ENCODE data around the gene ORC6.

ORC6 gene

DNA sequence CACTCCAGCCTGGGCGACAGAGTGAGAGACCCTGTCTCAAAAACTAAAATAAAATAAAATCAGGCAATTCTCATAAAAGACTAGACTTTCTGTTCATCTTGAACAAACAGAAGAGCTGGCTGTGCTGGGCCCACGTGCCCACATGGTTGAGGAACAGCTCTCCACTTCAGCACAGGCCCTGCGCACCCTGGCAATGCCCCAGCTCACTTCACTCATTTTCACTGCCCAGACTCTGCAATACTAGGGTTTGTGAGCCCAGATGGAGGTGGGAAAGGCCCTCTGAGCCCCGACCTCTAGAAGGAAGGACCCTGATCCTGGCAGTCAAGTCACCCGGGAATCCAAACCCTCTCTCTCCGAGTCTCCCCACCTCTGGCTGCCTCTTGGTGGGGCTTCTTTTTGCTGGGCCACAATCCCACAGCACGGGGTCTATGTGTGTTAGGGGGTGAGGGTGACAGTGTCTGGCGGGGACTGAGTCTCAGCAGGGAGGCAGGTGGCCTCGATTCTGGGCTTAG is 43.9 kb downstream of the ORC6 start:
- no peak for DNase-seq

DNA sequence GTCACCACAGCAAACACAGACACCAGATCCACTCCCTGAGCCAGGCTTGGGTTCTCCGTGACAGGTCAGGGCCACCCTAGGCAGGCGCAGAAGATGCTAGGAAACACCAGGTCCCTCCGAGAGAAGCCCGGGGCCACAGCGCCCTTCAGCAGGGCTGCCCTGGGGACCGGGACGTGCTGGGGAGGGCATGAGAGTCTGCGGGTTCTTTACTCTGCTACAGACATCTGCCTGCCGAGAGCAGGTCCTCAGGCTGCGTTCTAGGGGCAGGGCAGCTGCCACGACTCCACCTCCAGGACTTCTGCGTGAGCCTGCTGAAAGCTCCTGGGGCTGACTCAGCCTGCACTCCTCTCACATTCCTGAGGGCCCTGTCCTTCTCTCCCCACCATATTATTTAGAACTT is 47.2 kb downstream of the ORC6 start:
- DNase-seq = no peak

DNA sequence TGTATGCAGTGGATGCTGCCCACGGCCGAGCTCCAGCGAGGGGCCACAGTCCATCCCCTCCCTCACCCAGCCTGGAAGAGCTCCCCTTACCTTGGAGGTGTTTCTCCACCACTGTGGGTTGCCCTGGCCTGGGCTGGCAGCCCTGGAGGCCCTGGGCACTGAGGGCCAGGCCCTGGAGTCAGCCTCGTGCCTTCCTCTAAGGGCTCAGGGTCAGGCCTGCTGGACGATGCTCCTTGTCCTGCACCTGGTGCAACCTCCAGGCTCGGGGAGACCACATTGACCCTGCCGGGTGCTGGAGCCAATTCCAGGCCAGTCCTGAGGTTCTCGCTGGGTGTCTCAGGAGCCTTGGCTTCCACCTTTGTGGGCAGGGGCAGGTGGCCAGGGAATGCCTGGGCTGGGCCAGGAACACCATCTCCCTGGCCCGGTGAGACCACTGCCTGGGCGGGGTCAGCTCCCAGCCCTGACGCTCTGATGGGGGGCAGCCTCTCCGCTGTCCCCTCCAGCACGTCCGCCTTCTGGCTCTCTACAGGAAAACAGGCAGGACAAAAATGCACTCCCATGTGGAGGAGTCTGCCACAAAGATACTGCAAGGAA is 48.3 kb downstream of the ORC6 start:
- DNase-seq = no peak

DNA sequence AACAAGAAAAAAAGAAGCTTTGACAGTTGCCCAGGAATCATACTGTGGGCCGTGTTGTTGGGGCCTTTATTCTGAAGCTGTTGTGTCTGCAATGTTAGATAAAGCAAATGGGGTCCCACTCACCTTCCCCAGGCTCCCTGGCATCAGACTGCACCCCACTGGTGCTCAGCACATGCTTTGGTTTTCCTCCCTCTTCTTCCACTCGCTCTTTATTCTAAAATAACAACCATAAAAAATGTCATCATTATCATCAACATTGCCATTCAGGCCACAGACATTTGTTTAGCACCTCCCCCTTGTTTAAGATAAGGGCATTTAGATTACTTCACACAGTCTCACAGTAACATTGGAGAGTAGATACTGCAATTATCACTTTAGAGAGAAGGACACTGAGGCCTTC is 50.5 kb downstream of the ORC6 start:
- DNase-seq = no peak

DNA sequence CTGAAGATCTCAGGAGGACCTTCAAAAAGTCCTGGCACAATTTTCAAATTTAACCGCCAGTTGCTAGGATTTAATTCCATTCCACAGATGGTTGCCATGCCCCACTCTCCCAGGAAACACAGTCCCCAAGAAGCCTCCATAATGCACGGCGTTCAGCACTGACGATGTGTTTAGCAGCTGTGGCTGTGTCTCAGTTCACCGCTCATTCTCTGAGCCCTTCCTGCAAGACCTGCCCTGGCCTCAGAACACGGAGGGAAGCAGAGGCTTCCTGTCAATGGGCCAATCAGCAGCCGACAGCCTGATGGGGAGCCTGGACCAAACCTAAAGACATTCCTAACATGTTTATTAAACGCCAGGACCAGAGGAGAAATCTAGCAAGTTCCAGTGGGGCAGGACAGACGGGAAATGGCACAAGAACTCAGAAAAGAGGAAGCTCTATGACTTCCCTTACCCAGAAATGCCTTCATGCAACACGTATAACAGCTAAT is 53.8 kb downstream of the ORC6 start:
- no peak for DNase-seq

DNA sequence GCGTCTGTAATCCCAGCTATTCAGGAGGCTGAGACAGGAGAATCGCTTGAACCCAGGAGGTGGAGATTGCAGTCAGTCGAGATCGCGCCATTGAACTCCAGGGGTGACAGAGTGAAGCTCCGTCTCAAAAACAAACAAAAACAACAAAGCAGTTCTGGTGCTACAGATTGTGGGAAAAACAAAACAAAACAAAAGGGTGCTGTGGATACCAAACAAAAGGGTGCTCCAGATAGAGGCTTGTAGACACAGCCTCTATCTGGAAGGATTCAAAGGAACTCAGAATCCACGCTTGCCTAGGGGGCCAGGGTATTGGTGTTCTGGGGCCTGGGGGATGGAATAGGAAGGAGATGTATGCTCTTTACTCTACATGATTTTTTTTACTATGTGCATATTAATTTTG is 56.2 kb downstream of the ORC6 start:
- DNase-seq = no peak

DNA sequence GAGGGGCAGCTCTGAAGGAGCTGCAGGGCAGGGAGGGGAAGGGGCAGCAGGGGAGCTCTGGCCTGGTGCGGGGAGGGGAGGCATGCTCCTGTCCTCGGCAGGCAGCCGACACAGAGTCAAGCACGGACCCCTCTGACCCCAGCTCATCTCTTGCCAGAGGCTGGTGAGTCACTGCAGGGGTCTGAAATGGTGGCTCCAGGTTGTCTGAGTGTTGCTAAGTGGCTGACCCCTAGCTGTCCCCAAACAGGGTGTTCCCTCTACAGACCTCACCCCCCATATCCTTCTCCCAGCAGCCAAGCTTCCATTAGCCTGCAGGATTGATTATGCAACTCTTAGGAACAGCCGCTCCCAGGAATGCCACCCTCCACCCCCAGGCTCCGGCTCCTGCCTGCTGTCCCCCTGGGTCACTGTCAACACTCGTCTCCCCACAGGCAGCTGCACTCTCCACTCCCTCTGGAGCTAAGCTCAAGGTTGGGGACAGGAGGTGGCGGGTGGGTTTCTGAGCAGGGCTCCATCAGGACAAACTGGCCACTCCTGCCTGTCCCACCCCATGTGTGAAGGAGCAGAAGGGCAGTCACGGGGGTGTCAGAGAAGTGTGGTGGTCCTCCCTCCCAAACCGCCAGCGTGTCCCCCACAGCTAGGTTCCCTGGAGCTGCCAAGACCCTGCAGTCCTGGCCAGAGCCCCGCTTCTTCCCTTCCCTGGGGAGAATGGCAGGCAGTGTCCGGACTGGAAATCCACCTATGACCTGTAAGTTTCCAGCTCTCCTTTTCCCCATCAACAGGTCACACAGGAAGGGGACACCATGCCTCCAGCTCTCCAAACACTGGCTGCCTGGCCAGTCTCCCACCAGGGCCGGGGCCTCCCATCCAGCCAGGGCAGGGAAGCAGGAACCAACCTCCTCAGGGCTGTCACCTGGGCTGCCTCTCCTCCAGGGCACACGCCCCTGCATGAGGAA is 57.6 kb downstream of the ORC6 start:
- DNase-seq = no peak
